Activated T-helper 1 cell treated with anti-CD3 and anti-CD28 coated beads, Interleukin-2, amount 50 U/mL, for 16 hours (primary cell): ENCODE measurements around the gene SCD5.

Source experiments
- DNase-seq, 2 donors: peaks; one replicate each; pipeline ENCODE4 v3.0.0-alpha.2; 2020; ENCODE audit warnings: low read depth in 1 of 2, low spot score in 1 of 2

The SCD5 gene

GRCh38 chr4:82773057-82773456, 25.5 kb downstream of the SCD5 start:
- DNase-seq = no peak

- DNase-seq = no peak
Measured at GRCh38 chr4:82770607-82771006, 28.0 kb downstream of the SCD5 start.

- no peak for DNase-seq
Measured at GRCh38 chr4:82765134-82765533, 33.5 kb downstream of the SCD5 start.

GRCh38 chr4:82761229-82761628, 37.4 kb downstream of the SCD5 start:
- DNase-seq = no peak

GRCh38 chr4:82758701-82759685, 39.6 kb downstream of the SCD5 start:
- no peak for DNase-seq

- no peak for DNase-seq
Measured at GRCh38 chr4:82756061-82756460, 42.5 kb downstream of the SCD5 start.

- no peak for DNase-seq
Measured at GRCh38 chr4:82755650-82756049, 42.9 kb downstream of the SCD5 start.

GRCh38 chr4:82754513-82755165, 44.0 kb downstream of the SCD5 start:
- DNase-seq = no peak

GRCh38 chr4:82753725-82754410, 44.7 kb downstream of the SCD5 start:
- DNase-seq = no peak

- DNase-seq = no peak
Measured at GRCh38 chr4:82753238-82753637, 45.4 kb downstream of the SCD5 start.

- no peak for DNase-seq
Measured at GRCh38 chr4:82748810-82749470, 49.7 kb downstream of the SCD5 start.

- no peak for DNase-seq
Measured at GRCh38 chr4:82747686-82748575, 50.7 kb downstream of the SCD5 start.

- DNase-seq = no peak
Measured at GRCh38 chr4:82746705-82747574, 51.7 kb downstream of the SCD5 start.

GRCh38 chr4:82745173-82745842, 53.3 kb downstream of the SCD5 start:
- DNase-seq = no peak

GRCh38 chr4:82744284-82744968, 54.2 kb downstream of the SCD5 start:
- DNase-seq = no peak

- no peak for DNase-seq
Measured at GRCh38 chr4:82741188-82741587, 57.4 kb downstream of the SCD5 start.

- peak in 1 of 2 donors; percentile 31 for DNase-seq
Measured at GRCh38 chr4:82739287-82740190, 59.1 kb downstream of the SCD5 start.
